ENCODE measurements around the gene KCNH2. TPM values are rescaled to one million over a fixed set of nuclear protein-coding genes. Genes with fewer than 3 reads are reported as not detected.
"Not testable (repeated sequence)": the region's sequence is repeated elsewhere in the genome, so short reads cannot be mapped to it uniquely, and the experiment has no call there.

KCNH2 gene
- total RNA-seq, 1 donor from 2014 or later, result 2.1 TPM

GRCh38 chr7:150912427-150912826 lies 65.7 kb downstream of the KCNH2 start:
- TF ChIP-seq CTCF (IDR thresholded peaks at IDR 0.05; ENCODE audit: insufficient read depth, low read length, poor library complexity, severe bottlenecking), result no peak
- no peaks in the 10 kb centered on the region for H3K36me3 ChIP-seq (ENCODE audit: control insufficient read depth, insufficient read depth, low read length)
- peaks cover 9% of the 10 kb centered on the region for H3K27me3 ChIP-seq (ENCODE audit: control insufficient read depth, insufficient read depth, low read length)
- H3K4me3 ChIP-seq (ENCODE audit: low read depth, low read length), result no peak overlapping the region
- no peak for DNase-seq (ENCODE audit: low read depth)

DNA sequence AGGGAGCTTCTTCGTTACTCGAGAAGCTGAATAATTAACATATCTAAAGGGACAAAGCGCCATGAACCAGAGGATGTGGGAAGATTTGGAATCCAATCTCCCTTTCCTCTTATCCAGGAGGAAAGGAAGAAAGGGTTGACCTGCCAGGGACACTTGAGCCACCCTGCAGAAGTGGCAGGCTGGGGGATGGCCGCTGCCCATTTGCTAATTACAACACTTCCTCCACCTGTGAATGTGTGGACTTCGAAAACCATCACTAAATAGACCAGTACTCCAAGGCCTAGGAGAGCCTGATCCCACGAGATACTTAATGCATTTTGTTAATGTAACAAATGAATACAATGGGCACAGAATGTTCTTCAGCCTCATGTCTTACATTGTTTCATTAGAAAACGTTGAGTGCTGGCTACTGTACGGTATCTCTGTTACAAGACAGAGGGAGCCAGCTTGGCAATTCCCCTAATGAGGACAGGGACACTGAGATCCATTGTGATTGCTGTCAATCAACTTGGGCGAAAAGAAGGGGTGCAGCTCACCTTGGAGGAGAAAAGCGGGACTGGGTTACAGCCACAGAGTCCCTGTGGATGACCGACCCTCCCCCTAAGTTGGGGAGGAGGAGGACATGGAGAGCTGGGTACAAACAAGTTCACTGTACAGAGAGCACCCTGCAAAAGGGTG lies 66.4 kb downstream of the KCNH2 start:
- Histone ChIP-seq H3K4me3 (ENCODE audit: low read depth, low read length) (no peak overlapping the region), H3K36me3 (ENCODE audit: control insufficient read depth, insufficient read depth, low read length) (no peaks in the 10 kb centered on the region), H3K27me3 (ENCODE audit: control insufficient read depth, insufficient read depth, low read length) (peaks cover 8% of the 10 kb centered on the region)
- TF ChIP-seq CTCF (IDR thresholded peaks at IDR 0.05; ENCODE audit: insufficient read depth, low read length, poor library complexity, severe bottlenecking), result no peak
- DNase-seq (ENCODE audit: low read depth), result no peak

- DNase-seq (ENCODE audit: low read depth), result no peak
- H3K4me3 ChIP-seq (ENCODE audit: low read depth, low read length), result no peak overlapping the region
- H3K27me3 ChIP-seq (ENCODE audit: control insufficient read depth, insufficient read depth, low read length), result peaks cover 4% of the 10 kb centered on the region
- H3K36me3 ChIP-seq (ENCODE audit: control insufficient read depth, insufficient read depth, low read length), result no peaks in the 10 kb centered on the region
- no peak for TF ChIP-seq CTCF (IDR thresholded peaks at IDR 0.05; ENCODE audit: insufficient read depth, low read length, poor library complexity, severe bottlenecking)
Observed at GRCh38 chr7:150910996-150911422, 67.1 kb downstream of the KCNH2 start.

DNA sequence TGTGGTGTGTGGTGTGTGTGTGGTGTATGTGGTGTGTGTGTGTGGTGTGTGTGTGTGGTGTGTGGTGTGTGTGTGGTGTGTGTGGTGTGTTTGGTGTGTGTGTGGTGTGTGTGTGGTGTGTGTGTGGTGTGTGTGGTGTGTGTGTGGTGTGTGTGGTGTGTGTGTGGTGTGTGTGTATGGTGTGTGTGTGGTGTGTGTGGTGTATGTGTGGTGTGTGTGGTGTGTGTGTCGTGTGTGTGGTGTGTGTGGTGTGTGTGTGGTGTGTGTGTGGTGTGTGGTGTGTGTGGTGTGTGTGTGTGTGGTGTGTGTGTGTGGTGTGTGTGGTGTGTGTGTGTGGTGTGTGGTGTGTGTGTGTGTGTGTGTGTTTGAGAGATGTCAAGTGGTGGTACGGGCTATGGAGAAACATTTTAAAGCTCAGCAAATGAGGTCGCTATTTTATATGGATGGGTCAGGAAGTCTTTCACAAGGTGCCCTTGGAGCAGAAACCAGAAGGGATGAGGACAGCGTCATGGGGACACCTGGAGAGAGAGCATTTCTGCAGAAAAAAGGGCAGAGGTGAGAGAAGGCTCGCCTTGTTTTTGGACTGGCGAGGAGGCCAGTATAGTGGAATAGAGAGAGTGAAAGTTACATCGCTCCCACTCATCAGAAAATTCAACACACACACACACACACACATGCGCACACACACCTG lies 67.7 kb downstream of the KCNH2 start:
- H3K27me3 ChIP-seq (ENCODE audit: control insufficient read depth, insufficient read depth, low read length); H3K4me3 ChIP-seq (ENCODE audit: low read depth, low read length); DNase-seq (ENCODE audit: low read depth); H3K36me3 ChIP-seq (ENCODE audit: control insufficient read depth, insufficient read depth, low read length): not testable (repeated sequence)

DNA sequence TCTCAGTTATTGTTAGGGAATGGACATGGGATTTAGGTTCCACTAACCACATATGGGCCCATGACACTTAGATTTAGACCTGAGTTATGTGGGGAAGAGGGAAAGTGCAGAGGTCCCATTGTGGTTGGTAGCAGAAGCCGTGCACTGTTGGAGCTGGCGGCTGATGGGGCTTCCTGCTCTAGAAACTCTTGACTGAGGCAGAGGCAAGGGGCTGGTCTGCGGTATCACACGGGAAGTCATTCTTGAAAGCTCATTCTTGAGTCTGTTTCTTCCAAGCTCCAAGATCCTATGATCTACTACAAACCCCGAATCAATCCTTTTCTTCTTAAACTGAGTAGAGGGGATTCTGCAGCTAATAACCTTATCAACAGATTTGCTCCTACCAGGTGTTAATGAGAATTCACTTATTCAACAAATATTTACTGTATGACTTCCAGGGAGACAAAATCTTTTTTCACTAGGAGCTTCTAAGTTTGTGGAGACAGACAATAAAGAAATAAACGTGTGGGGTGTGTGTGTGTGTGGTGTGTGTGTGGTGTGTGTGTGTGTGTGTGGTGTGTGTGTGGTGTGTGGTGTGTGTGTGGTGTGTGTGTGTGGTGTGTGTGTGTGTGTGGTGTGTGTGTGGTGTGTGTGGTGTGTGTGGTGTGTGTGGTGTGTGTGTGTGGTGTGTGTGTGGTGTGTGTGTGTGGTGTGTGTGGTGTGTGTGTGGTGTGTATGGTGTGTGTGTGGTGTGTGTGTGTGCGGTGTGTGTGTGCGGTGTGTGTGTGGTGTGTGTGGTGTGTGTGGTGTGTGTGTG lies 68.7 kb downstream of the KCNH2 start:
- DNase-seq (ENCODE audit: low read depth), result no peak
- Histone ChIP-seq H3K4me3 (ENCODE audit: low read depth, low read length) (no peak overlapping the region), H3K27me3 (ENCODE audit: control insufficient read depth, insufficient read depth, low read length) (peaks cover 4% of the 10 kb centered on the region), H3K36me3 (ENCODE audit: control insufficient read depth, insufficient read depth, low read length) (no peaks in the 10 kb centered on the region)
- no peak for TF ChIP-seq CTCF (IDR thresholded peaks at IDR 0.05; ENCODE audit: insufficient read depth, low read length, poor library complexity, severe bottlenecking)

DNA sequence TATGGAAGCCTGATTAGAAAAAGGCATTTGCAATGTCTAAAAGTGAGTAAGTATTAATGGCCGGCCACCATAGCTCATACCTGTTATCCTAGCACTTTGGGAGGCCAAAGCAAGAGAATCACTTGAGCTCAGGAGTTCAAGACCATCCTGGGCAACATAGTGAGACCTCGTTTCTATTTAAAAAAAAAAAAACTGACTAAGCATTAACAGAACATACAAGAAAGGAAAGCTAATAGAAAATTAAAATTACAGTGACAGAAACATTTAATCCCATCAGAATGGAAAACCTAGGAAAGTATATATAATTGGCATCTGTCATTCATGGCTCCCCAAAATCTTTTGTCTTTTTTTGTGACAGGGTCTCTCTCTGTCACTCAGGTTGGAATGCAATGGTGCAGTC lies 69.9 kb downstream of the KCNH2 start:
- peaks cover 2% of the 10 kb centered on the region for H3K27me3 ChIP-seq (ENCODE audit: control insufficient read depth, insufficient read depth, low read length)
- no peak for DNase-seq (ENCODE audit: low read depth)
- no peak for TF ChIP-seq CTCF (IDR thresholded peaks at IDR 0.05; ENCODE audit: insufficient read depth, low read length, poor library complexity, severe bottlenecking)
- no peaks in the 10 kb centered on the region for H3K36me3 ChIP-seq (ENCODE audit: control insufficient read depth, insufficient read depth, low read length)
- no peak overlapping the region for H3K4me3 ChIP-seq (ENCODE audit: low read depth, low read length)

Measured in kidney epithelial cell (primary cell).